ENCODE measurements around the gene KRTAP1-3.
"Not testable (repeated sequence)": the region's sequence is repeated elsewhere in the genome, so short reads cannot be mapped to it uniquely, and the experiment has no call there.

GRCh38 chr17:41055130-41055529, 20.5 kb upstream of the KRTAP1-3 start, which contains the start of gene KRTAP2-2:
- TF ChIP-seq CTCF (IDR thresholded peaks at IDR 0.05); ZFX (IDR thresholded peaks at IDR 0.05; ENCODE audit: borderline replicate concordance): not testable (repeated sequence)

All from 22Rv1 (cell line).